PC-3 (cell line): ENCODE data around the gene NUBPL. TPM values are rescaled to one million over a fixed set of nuclear protein-coding genes. Genes with fewer than 3 reads are reported as not detected.
"Not testable (repeated sequence)": the region's sequence is repeated elsewhere in the genome, so short reads cannot be mapped to it uniquely, and the experiment has no call there.

Source experiments
- ATAC-seq: fragments of 200-7000 bp; cut with Tn5 transposase; 2 replicates; pipeline ENCODE4 v1.9.1; 2020; ENCODE audit warnings: mild to moderate bottlenecking, moderate library complexity
- BruUV-seq: library from RNA; stranded (reverse); fragments of 400-500 nt; replicated peaks from 2 replicates; lab custom pipeline; 2021; lab: Mats Ljungman, UMichigan
- CTCF ChIA-PET: fragments of 300-600 bp; sonication (Branson Sonifier 250); formaldehyde crosslinking; loops from one replicate; lab custom pipeline; 2022; ENCODE audit warnings: antibody characterized with exemption; lab: Charles Lee
- POLR2A ChIA-PET: fragments of 300-600 bp; sonication (Branson Sonifier 250); formaldehyde crosslinking; loops from one replicate; lab custom pipeline; 2022; ENCODE audit warnings: antibody characterized with exemption; ENCODE audit not compliant: unreplicated experiment; lab: Charles Lee
- DNase-seq: peaks from one replicate; pipeline ENCODE4 v3.0.0-alpha.2; 2015
- H2AFZ ChIP-seq: fragments of 300-600 bp; sonication (generic); 2 replicates; pipeline ENCODE4 v1.6.0; 2016; ENCODE audit warnings: antibody characterized with exemption, low read length
- H3F3A ChIP-seq: fragments of 300-600 bp; sonication (generic); one replicate; pipeline ENCODE4 v1.6.0; 2017; ENCODE audit warnings: antibody characterized with exemption, low read length, control low read depth, mild to moderate bottlenecking; ENCODE audit not compliant: unreplicated experiment
- H3K27ac ChIP-seq: fragments of 300-600 bp; sonication (generic); 2 replicates; pipeline ENCODE4 v1.5.1; 2016; ENCODE audit warnings: mild to moderate bottlenecking, low read length
- H3K27me3 ChIP-seq: fragments of 300-600 bp; sonication (generic); 2 replicates; pipeline ENCODE4 v1.6.1; 2016; ENCODE audit warnings: low read length, mixed read lengths
- H3K36me3 ChIP-seq: fragments of 300-600 bp; sonication (generic); 2 replicates; pipeline ENCODE4 v1.6.1; 2016; ENCODE audit warnings: low read depth, mixed run types, low read length, mixed read lengths
- H3K4me1 ChIP-seq: fragments of 300-600 bp; sonication (generic); 2 replicates; pipeline ENCODE4 v1.5.1; 2016; ENCODE audit warnings: low read length; ENCODE audit not compliant: insufficient read depth
- H3K4me2 ChIP-seq: fragments of 300-600 bp; sonication (generic); 2 replicates; pipeline ENCODE4 v1.6.0; 2016; ENCODE audit warnings: low read length
- H3K4me3 ChIP-seq: fragments of 300-600 bp; sonication (generic); 2 replicates; pipeline ENCODE4 v1.5.1; 2016; ENCODE audit warnings: mild to moderate bottlenecking, low read length, mixed read lengths
- H3K79me2 ChIP-seq: fragments of 300-600 bp; sonication (generic); 2 replicates; pipeline ENCODE4 v1.6.1; 2017; ENCODE audit warnings: low read length, mixed read lengths
- H3K9ac ChIP-seq: fragments of 300-600 bp; sonication (generic); 2 replicates; pipeline ENCODE4 v1.6.0; 2016; ENCODE audit warnings: mild to moderate bottlenecking, low read length
- H3K9me2 ChIP-seq: fragments of 300-600 bp; sonication (generic); replicated peaks from 2 replicates; pipeline ENCODE4 v1.6.1; 2016; ENCODE audit warnings: mixed run types, low read length, mixed read lengths
- H3K9me3 ChIP-seq: fragments of 300-600 bp; sonication (generic); 2 replicates; pipeline ENCODE4 v1.6.1; 2016; ENCODE audit warnings: low read length, mixed read lengths
- H4K20me1 ChIP-seq: fragments of 300-600 bp; sonication (generic); 2 replicates; pipeline ENCODE4 v1.6.1; 2016; ENCODE audit warnings: low read length, mixed read lengths
- EZH2 ChIP-seq: fragments of 300-600 bp; sonication (generic); IDR thresholded peaks from one replicate; pipeline ENCODE4 v1.6.1; 2017; ENCODE audit warnings: antibody characterized with exemption, mild to moderate bottlenecking, low read length; ENCODE audit not compliant: unreplicated experiment
- EZH2phosphoT487 ChIP-seq: fragments of 300-600 bp; sonication (generic); IDR thresholded peaks from 2 replicates; pipeline ENCODE4 v1.6.1; 2018; ENCODE audit warnings: mild to moderate bottlenecking, antibody characterized with exemption, low read length, borderline replicate concordance
- intact Hi-C: fragments of 100-400 bp; cut with micrococcal nuclease; formaldehyde crosslinking; loops from 2 replicates; pipeline ENCODE4 v1.9.0; 2023
- total RNA-seq: library from RNA; depleted of rRNA; stranded (reverse); fragments of >200 nt; gene quantifications from 2 replicates; pipeline ENCODE4 v1.2.3, GENCODE V29; 2014
- TF ChIP-seq, protein P1 (sequence below): fragments of 300-600 bp; sonication (generic); conservative IDR thresholded peaks from 2 replicates; pipeline ENCODE4 v1.5.1; 2017; ENCODE audit warnings: antibody characterized with exemption, low read depth, mild to moderate bottlenecking, low read length

Gene NUBPL
- total RNA-seq, 1 experiment from 2014 or later = 14.9 TPM

DNA sequence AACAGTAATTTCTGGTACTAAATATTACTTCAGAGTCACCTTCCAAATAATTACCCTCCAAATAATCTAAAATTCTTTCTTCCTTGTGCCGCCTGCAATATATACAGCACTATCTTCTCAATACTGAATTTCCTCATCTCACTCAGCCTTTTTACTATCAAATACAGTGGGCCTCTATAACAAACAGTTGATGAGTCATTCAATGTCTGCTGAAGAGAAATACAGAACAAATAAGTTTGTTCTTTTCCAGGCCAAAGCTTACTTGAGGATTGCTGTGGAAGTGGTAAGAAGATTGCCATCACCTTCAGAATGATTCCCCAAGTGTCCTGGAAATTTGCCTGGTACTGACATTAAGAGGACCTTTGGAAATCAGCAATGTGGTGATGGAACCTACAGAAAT, 297.7 kb downstream of the NUBPL start:
- ChIA-PET POLR2A (interaction anchor here (0.6 kb wide), 1 partner anchor 212 kb away, joined by 4 read pairs; no protein-coding TSS in a partner anchor), CTCF (no interaction called here)
- Histone ChIP-seq H3K4me1 (peaks cover 10% of the 10 kb centered on the region), H4K20me1 (no peaks in the 10 kb centered on the region), H3F3A (no peaks in the 10 kb centered on the region), H3K9me3 (no peaks in the 10 kb centered on the region), H2AFZ (no peak overlapping the region), H3K79me2 (no peaks in the 10 kb centered on the region), H3K4me3 (no peak overlapping the region), H3K9ac (no peak overlapping the region), H3K9me2 (0 out of 2 replicates have a peak, but pooled peaks cover 4% of the 10 kb centered on the region), H3K27me3 (no peaks in the 10 kb centered on the region), H3K27ac (no peak overlapping the region), H3K4me2 (no peak overlapping the region), H3K36me3 (no peaks in the 10 kb centered on the region)
- no TSS peak for BruUV-seq
- ATAC-seq = peak; percentile 99
- DNase-seq = peak; percentile 53
- intact Hi-C loops = no loop called here
- TF ChIP-seq EZH2phosphoT487 (no peak), EZH2 (no peak)
- TF ChIP-seq, protein P1, sequence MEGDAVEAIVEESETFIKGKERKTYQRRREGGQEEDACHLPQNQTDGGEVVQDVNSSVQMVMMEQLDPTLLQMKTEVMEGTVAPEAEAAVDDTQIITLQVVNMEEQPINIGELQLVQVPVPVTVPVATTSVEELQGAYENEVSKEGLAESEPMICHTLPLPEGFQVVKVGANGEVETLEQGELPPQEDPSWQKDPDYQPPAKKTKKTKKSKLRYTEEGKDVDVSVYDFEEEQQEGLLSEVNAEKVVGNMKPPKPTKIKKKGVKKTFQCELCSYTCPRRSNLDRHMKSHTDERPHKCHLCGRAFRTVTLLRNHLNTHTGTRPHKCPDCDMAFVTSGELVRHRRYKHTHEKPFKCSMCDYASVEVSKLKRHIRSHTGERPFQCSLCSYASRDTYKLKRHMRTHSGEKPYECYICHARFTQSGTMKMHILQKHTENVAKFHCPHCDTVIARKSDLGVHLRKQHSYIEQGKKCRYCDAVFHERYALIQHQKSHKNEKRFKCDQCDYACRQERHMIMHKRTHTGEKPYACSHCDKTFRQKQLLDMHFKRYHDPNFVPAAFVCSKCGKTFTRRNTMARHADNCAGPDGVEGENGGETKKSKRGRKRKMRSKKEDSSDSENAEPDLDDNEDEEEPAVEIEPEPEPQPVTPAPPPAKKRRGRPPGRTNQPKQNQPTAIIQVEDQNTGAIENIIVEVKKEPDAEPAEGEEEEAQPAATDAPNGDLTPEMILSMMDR = no peak

GRCh38 chr14:31864937-31865855, 304.0 kb downstream of the NUBPL start:
- H3K27me3 ChIP-seq = no peaks in the 10 kb centered on the region
- no peaks in the 10 kb centered on the region for H3K36me3 ChIP-seq
- no peaks in the 10 kb centered on the region for H3K9me3 ChIP-seq
- no peaks in the 10 kb centered on the region for H4K20me1 ChIP-seq
- no peak overlapping the region for H3K9ac ChIP-seq
- no peaks in the 10 kb centered on the region for H3K79me2 ChIP-seq
- no TSS peak for BruUV-seq
- H3K4me1 ChIP-seq = no peaks in the 10 kb centered on the region
- intact Hi-C loops = no loop called here
- ChIA-PET CTCF (no interaction called here), POLR2A (no interaction called here)
- H3K9me2 ChIP-seq = no peaks in the 10 kb centered on the region
- H3K4me2 ChIP-seq = no peak overlapping the region
- ATAC-seq (no peak), DNase-seq (no peak)
- no peak overlapping the region for H3K27ac ChIP-seq
- no peak overlapping the region for H3K4me3 ChIP-seq
- H3F3A ChIP-seq = no peaks in the 10 kb centered on the region
- no peak overlapping the region for H2AFZ ChIP-seq
- TF ChIP-seq, protein P1 = no peak
- TF ChIP-seq EZH2 = no peak
- TF ChIP-seq EZH2phosphoT487 = no peak

DNA sequence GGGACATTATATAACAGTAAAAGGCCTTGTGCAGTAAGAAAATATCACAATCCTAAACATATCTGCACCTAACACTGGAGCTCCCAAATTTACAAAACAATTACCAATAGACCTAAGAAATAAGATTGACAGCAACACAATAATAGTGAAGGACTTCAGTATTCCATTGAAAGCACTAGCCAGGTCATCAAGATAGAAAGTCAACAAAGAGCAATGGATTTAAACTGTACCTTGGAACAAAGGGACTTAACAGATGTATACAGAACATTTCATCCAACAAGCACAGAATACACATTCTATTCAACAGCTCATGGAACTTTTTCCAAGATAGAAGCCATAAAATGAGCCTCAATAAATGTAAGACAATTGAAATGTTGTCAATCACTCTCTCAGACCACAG, 306.4 kb downstream of the NUBPL start:
- CTCF ChIA-PET = no interaction called here

DNA sequence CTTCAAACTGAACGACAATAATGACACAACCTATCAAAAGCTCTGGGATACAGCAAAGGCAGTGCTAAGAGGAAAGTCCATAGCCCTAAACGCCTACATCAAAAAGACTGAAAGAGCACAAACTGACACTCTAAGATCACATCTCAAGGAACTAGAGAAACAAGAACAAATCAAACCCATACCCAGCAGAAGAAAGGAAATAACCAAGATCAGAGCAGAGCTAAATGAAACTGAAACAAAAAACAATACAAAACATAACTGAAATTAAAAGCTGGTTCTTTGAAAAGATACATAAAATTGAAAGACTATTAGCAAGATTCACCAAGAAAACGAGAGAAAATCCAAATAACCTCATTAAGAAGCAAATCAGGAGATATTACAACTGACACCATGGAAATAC, 306.9 kb downstream of the NUBPL start:
- H3K27me3 ChIP-seq, ATAC-seq, H3K4me1 ChIP-seq, intact Hi-C loops, H3K36me3 ChIP-seq, POLR2A ChIA-PET, H3K27ac ChIP-seq, H3K9ac ChIP-seq, H4K20me1 ChIP-seq, H3K9me2 ChIP-seq, BruUV-seq, H2AFZ ChIP-seq, DNase-seq, H3K4me3 ChIP-seq, H3K79me2 ChIP-seq, H3F3A ChIP-seq, CTCF ChIA-PET, H3K9me3 ChIP-seq, H3K4me2 ChIP-seq: not testable (repeated sequence)

More for the DNA sequence above, 306.4 kb downstream of the NUBPL start:
- TF ChIP-seq EZH2phosphoT487 (no peak), EZH2 (no peak)
- TF ChIP-seq, protein P1 = no peak
- POLR2A ChIA-PET = no interaction called here
- Histone ChIP-seq H3K36me3 (no peaks in the 10 kb centered on the region), H4K20me1 (no peaks in the 10 kb centered on the region), H3F3A (no peaks in the 10 kb centered on the region), H3K4me2 (no peak overlapping the region), H2AFZ (no peak overlapping the region), H3K4me3 (no peak overlapping the region), H3K79me2 (no peaks in the 10 kb centered on the region), H3K27ac (no peak overlapping the region), H3K9me2 (no peaks in the 10 kb centered on the region), H3K4me1 (no peaks in the 10 kb centered on the region), H3K9me3 (no peaks in the 10 kb centered on the region), H3K9ac (no peak overlapping the region), H3K27me3 (no peaks in the 10 kb centered on the region)
- intact Hi-C loops = no loop called here
- DNase-seq = no peak
- ATAC-seq = no peak
- no TSS peak for BruUV-seq
